Putamen (tissue), 1 donor: ENCODE data around the gene MED8.
A peak's percentile ranks its signal among the peaks of the same experiment; 100 is the strongest.
"Not testable (repeated sequence)": the region's sequence is repeated elsewhere in the genome, so short reads cannot be mapped to it uniquely, and the experiment has no call there.

Experiments
- DNase-seq: peaks from one replicate; pipeline ENCODE4 v3.0.0-alpha.2; 2016; ENCODE audit warnings: low spot score

MED8 gene

DNA sequence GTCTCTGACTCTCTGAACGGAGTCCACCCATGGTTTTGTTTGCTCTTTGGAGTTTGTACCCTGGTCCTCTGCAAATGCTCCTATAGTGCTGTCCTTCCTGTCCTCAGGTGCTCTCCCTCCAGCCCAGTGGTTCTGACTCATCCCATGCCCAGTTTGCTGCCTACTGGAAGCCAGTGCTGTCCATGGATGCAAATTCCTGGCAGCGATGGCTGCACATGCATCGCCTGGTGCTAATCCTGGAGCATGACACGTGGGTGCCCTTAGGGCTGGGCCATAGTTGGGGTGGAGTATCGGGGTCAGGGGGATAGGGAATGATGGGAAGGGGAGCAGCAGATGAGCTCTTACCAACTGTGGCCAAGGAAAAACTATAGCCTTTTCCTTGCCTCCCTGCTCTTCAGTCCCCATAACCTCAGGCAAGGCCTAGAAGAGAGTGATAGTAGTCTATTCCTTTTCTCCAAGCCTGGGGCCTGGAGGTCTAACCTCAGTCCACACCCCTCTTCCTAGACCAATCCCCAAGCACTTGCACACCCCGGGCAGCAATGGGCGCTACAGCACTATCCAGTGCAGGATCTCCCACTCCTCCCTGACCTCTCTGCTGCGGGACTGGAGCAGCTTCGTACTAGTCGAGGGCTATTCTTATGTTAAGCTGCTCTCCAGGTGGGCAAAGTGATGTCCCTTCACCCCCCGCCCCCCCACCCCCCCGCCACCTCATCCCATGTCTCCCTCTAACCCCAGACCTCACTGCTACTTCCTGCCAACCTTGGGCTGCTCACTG lies 32.6 kb upstream of the MED8 start:
- DNase-seq: no peak

DNA sequence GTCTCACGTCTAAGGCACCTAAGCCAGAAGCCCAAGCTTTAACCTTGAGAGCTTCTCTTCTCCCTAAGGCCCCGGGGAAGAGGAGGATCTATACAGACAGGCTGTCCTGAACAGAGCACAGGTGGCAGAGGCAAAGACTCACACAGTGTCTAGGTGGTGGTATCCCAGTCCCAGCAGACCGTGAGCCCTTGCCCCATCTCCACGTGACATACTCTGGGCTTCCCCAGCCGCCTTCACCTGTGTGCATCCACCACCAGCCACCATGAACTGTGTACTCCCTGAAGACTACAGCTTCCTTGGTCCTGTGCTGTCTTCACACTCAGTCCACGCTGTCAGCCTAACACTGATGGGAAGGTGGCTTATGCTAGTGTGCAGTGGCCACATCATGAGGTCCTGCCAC lies 31.8 kb upstream of the MED8 start:
- DNase-seq: no peak

DNA sequence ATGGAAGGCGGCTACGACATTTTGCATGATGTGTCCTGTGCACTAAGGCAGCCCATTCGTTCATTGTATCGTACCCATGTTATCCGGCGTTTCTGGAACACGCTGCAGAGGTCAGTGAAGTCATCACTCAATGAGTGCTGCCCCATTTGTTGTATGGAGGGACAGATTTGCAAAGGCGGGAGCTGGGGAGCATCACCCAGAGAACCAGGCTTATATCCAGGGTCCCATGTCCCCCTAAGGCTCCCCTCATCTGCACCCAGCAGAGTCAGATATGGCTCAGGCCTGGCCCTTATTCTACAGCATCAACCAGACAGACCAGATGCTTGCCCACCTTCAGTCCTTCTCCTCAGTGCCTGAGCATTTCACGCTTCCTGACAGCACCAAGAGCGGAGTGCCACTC lies 31.3 kb upstream of the MED8 start:
- DNase-seq: no peak

DNA sequence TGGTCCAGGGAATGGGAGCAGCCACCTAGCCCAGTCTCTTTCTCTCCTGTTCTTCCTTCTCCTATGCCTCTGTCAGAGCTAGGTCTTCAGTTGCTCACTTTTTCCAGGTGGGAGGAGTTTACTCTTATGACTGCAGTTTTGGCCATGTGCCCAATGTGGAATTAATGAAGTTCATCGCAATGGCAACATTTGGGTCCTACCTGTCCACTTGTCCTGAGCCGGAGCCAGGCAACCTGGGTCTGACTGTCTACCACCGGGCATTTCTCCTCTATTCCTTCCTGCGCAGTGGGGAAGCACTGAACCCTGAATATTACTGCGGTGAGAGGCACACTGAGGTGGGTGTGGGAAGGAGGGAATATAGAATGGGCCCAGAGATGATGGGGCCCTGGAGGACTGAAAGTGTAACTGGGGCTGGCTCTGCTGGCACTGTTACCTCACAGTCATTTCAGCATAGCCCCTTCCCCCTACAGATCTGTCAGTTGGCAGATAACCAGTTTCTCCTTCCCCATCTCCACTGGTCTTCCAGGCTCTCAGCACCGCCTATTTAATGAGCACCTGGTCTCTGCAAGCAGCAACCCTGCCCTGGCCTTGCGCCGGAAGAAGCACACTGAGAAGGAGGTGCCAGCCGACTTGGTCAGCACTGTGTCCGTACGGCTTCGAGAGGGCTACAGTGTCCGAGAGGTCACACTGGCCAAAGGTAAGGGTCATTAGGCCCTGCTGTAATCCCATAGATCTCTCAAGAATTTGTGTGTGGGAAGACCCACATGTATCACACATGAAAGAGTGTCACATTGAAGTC lies 30.2 kb upstream of the MED8 start:
- no peak for DNase-seq

DNA sequence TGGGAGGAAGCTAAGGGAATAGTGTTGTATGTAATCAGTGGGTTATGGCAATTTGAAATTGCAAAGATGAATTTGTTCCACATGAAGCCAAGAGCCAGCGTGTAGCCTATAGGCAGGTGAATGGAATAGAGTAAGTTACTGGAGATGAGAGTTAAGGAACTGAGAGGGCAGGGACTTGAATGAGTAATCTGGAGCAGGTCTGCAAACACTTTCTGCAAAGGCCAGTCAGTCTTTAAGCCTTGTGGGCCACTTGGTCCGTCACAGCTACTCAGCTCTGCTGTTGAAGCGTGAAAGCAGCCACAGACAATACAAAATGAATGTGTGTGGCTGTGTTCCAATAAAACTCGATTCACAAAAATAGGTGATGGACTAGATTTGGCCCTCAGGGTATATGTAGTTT lies 29.3 kb upstream of the MED8 start:
- no peak for DNase-seq

DNA sequence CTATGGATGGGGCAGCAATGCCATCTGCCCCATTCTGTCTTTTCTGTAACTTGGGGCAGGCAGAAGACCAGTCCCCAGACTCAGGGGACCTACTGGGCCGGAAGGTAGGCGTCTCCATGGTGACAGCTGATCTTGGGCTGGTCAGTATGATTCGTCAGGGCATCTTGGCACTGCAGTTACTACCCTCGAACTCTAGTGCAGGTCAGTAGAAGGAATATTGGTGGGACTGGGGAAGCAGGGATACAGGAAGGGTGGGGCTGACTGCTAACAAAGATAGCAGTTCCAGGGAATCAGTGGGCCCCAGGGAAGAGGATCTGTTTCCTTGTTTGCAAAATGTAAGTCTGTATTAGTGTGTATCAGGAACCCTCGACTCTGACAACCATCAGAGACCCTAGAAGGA lies 26.3 kb upstream of the MED8 start:
- no peak for DNase-seq

DNA sequence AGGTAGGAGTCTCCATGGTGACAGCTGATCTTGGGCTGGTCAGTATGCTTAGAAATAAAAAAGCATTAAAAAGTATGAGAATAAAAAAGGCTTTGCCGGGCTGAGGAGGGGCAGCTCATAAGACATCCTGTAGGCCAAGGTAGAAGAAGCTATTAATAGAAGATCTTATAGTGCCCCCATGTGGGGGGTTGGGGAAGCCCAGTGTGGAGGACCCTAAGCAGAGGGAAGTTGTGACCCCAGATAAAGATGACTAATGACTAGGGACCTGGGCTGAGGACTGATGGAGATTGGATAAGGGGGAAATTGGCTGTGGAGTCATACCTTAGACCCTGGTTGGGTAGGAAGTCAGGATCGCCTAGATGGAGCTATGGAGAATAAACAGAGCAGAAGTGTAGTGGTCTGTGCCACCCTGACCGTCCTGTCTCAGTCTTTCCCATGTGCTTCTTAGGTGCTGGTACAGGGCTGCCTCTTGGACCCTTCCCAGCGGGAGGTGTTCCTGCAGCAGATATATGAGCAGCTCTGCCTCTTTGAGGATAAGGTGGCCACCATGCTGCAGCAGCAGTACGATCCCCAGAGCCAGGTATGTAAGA lies 25.1 kb upstream of the MED8 start:
- peak; percentile 34 for DNase-seq

DNA sequence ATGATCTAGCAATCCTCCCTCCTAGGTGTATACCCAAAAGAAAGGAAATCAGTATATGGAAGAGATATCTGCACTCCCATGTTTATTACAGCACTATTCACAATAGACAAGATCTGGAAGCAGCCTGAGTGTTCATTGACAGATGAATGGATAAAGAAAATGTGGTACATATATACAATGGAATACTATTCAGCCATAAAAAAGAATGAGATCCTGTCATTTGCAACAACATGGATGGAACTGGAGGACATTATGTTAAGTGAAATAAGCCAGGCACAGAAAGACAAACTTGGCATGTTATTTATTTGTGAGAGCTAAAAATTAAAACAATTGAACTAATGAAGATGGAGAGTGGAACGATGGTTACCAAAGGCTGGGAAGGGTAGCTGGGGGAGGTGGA lies 23.8 kb upstream of the MED8 start:
- not testable (repeated sequence) for DNase-seq

DNA sequence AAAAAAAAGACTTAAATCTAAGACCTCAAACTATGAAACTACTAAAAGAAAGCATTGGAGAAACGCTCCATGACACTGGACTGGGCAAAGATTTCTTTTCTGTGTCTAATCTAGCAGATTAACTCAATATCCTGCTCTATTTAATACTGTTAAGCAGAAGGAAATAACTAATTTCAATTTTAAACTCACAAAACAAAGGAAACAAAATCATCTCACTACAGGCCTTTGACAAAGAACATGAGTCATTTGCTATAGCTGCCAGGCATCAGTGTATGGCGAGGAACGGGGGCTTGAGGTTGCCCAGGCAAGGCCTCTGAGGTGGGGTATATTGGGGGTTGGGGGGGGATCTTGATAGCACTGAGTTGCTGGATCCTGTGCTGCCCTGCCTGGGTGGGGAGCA lies 21.0 kb upstream of the MED8 start:
- DNase-seq: no peak

DNA sequence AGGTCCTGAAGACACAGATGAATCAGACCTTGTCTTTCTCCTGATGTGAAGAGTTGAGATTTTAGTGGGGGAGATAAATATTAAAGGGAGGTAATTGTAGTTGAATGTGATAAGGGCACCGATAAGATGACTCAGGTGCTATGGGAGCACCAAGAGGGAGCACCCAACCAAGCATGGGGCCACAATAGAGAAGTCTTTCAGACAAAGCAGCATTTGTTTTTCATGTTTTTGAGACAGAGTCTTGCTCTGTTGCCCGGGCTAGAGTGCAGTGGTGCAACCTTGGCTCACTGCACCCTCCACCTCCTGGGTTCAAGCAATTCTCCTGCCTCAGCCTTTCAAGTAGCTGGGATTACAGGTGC lies 16.3 kb upstream of the MED8 start:
- no peak for DNase-seq

DNA sequence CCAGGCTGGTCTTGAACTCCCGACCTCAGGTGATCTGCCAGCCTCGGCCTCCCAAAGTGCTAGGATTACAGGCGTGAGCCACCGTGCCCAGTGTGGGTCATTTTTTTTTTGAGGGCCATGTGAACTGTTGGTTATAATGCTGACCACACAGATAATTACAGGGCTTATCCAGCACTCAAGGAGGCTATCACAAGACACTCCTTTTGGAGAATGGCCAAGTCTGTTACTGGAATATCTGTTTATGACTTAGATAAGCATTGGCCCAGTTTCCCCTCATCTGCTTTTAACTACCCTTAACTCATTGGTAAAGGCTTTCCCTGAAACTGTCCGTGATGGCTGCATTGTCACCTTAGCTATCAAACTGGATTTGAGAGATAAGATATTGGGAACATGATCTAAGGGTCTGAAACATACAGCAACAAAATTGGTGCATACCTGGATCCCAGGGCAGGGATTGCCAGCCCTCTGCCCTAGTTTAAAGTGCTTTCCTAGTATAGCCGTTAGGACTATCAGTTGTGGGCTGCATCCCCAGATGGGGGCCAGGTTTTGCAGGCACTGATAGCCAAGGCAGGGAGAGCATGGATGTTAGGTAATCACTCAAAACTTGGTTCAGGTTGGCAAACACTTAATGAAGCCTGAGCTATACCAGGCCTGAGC lies 15.7 kb upstream of the MED8 start:
- DNase-seq: no peak

DNA sequence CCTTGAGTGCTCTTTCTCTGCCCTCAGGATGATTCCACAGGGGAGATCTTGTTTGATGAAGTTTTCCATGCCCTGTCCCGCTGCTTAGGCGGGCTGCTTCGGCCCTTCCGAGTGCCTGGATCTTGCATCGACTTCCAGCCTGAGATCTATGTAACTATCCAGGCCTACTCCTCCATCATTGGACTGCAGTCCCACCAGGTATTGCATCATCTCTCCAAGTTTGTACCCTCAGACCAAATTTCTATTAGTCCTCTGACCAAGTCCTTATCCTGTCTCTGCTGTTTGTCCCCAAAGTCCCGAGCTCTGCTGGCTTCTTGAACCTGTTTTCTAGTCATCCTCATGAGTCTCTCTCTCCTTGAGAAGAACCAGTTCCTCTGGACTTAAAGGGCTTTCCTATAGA lies 14.8 kb upstream of the MED8 start:
- no peak for DNase-seq

DNA sequence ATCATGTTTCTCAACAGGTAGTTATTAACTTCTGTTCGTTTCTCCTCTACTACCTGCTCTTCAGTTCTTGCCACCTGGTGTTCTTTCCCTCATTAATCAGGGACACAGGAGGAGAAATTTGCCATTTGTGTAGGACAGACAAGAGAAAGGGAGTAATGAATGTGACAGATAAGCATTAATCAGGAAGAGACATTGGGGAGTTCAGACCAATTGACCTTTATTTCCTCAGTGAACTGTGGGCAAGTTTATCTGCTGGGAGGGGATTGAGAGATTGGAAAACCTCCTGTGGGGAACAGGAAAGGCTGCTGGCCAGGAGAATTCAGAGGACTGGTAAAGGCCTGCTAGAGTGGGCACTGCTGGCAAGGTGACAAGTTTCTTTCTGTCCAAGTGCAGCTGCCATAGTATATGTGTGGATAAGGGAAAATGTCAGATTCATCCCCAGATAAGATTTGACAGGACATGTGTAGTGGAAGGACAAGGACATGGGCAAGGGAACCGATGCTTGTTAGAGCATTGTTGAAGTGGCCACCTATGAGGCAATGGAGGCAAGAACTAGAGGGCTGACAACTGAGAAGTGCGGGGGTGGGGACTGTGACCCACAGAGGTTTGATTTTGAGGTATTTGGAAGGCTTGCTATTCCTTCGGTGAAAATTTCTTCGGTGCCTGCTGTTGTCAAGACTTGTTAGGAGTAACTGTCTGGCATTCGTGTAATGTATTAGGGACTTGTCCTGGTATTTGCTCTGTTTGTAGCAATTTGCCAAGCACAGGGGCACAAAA lies 12.7 kb upstream of the MED8 start:
- DNase-seq: no peak

DNA sequence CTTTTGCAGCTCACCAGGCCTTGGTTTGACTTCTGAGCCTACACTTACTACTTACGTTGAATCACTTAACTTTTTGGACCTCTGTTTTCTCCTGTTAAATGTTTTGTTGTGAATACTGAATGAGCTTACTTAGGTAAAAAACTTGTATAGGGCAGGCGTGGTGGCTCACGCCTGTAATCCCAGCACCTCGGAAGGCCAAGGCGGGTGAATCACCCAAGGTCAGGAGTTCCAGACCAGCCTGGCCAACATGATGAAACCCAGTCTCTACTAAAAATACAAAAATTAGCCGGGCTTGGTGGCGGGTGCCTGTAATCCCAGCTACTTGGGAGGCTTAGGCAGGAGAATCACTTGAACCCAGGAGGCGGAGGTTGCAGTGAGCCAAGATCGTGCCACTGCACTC lies 10.8 kb upstream of the MED8 start:
- not testable (repeated sequence) for DNase-seq

DNA sequence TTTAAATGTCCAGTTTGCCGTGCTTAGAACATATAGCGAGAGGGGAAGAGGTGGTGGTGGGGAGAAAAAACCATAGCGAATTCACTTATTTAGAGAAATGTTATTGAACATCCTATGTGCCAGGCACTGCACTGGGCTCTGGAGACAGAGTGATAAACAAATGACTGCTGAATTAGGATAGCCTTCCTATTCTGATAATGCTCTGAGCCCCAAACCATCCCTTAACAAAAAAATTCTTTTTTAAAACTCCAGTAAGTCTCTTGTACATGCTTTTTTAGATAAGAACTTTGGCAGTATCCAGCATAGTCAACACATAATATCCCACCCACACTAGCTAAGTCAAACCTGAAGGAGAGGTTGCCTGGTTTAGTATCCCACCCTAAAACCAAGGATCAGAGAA lies 8.6 kb upstream of the MED8 start:
- no peak for DNase-seq

DNA sequence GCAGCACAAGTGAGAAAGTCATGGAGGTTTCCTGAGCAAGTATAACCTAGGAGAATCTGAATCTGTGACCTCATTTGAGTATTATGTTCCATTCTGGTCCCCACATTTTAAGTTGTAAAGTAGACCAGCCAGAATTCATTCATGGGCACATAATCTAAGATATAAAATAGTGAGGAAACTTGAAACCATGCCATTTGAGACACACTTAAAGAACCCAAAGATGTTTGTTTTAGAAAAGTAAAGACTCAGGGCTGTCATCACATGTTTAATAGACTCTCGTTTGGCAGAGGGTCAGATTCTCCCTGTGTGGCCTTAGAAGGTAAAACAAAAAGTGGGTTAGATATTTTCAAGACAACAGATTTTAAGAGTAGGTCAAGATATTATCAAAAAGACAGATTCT lies 6.5 kb upstream of the MED8 start:
- no peak for DNase-seq

DNA sequence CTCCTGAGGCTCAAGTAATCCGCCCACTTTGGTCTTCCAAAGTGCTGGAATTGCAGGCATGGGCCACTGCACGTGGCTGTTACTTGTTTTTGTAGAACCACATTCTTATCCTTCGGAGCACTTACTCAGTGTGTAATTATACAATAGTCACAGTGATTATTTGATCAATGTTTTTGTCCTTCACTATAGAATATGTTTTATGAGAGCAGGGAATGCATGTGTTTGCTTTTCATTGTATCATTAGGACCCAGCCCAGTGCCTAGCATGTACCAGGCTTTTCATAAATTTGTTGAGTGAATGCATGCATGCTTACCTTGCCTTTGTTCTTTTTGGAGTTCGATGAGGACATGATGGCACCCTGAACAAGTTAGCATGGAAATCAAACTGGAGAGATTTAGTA lies 5.9 kb upstream of the MED8 start:
- DNase-seq: no peak

DNA sequence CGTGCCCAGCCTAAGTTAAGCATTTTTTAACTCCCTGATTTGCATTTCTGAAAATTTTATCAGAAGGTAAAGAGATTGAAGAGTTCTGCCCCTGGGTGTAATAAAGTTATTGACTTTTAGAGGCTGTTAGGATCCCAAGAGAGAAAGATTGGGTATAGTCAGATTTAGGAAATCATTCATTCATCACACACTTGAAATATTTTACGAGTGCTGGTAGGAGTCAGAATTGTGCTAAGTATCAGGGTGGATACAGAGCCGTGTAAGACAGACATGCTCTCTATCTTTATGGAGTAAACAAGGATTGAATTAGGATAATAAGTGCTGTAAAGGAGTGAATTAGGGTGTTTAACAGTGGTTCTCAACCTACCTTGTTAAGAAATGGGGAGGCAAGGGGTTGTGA lies 3.1 kb upstream of the MED8 start:
- no peak for DNase-seq

DNA sequence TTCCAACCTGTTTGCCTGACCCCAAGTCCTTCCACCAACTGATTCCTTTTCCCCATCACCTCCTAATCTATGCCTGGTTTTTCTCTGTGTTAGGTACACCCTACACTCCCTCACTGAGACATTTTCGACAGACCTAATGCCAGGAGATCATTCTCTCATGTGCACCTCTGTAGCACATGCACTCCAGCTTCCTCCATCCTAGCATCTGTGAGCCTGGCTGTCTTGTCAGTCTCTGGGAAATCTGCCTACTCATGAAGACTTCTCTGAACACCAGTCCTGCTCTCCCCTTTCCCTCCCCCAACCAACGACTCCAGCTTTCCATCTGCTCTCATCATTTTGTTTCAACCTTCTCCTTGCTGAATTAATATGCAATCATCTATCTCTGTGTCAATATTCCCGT lies 987 bp downstream of the MED8 start:
- DNase-seq: no peak

DNA sequence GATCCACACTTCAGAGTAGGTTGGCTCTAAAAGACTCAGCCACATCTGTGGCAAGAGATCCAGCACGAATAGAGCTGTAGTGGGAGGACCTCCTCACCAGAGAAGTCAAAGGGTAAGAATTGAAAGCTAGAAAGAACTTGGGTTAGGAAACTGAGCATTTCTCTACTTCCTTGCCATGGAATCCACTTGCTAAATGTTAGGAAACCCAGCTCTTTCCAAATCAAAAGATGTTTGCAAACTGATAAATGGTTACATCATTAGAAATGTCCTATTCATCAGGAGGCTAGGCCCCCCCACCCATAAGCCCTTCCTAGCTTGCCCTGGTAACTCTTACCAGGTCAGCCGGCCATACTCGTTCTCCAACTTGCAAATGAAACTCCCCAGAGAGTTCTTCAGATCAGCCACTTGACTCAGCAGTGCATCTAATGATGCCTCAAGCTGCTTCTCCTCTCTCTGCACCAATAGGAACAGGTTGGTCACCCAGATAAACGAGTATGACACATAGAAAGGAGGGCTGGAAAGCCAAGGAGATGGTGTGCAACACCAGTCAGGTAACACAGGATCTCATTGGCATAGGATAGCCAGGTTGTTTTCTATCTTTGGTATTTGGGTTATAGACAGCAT lies 1.5 kb downstream of the MED8 start:
- DNase-seq: no peak

DNA sequence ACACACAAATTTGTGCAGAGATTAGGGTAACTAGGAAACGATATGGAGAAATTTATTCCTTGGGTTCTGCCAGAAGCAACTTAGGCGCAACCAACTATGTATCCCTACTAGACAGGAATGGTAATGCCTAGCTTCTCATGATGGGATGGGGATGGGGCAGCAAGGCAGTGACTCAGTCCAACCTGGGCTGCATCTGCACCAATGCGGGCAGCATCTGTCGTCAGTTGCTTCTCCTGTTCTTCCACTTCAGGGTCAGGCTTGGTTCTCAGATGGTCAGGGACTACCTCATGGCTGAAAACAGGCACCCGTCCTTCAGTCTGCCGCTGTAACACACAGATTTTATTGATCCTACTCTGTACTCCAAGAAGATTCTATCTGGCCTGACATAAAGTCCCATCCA lies 2.9 kb downstream of the MED8 start:
- DNase-seq: no peak

DNA sequence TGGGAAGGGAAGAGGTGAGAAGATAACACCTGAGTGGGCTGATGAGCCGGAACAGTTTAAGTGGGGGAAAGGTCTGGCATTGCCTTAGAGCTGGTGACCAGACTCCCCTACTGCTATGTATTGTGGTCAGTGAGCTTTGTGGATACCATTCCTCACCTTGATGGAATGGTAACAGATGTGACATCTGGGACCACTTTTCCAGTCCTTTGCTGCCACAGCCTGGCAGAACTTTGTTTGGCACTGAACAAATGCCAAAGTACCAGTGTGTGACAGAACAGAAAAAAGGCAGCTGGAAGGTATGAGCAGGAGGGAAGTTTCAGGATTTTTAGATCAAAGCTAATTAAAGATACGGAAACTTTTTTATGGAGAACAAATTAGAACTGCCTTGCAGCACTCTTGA lies 6.2 kb downstream of the MED8 start:
- peak; percentile 60 for DNase-seq
